ENCODE results near the gene FSTL5. TPM values are rescaled to one million over a fixed set of nuclear protein-coding genes. Genes with fewer than 3 reads are reported as not detected.

Gene FSTL5
- total RNA-seq, 2 donors from 2014 or later = not detected

DNA sequence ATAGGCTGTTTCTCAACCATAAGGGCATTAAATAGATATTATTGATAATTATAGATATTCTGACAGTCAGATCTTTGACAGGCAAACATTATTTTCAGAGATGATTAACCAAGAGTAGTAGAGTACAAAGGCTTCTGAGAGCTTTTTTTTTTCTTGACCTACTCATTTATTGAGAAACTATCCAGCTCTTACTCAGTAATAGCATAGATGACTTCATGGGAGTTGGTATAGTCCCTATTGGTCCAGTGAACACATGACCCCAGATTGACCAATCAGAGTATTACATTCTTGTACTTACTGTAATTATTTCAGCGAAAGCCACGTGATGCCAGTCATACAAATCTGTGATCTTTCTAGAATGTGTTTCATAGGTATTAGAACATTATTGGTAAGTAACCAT, 508.7 kb downstream of the FSTL5 start:
- DNase-seq (ENCODE audit: low spot score) = no peak
- H3K36me3 ChIP-seq = no peaks in the 10 kb centered on the region
- H3K27me3 ChIP-seq = no peaks in the 10 kb centered on the region
- H3K27ac ChIP-seq = no peak overlapping the region
- H3K9me3 ChIP-seq = no peaks in the 10 kb centered on the region
- no peaks in the 10 kb centered on the region for H3K4me1 ChIP-seq
- TF ChIP-seq, protein P1, sequence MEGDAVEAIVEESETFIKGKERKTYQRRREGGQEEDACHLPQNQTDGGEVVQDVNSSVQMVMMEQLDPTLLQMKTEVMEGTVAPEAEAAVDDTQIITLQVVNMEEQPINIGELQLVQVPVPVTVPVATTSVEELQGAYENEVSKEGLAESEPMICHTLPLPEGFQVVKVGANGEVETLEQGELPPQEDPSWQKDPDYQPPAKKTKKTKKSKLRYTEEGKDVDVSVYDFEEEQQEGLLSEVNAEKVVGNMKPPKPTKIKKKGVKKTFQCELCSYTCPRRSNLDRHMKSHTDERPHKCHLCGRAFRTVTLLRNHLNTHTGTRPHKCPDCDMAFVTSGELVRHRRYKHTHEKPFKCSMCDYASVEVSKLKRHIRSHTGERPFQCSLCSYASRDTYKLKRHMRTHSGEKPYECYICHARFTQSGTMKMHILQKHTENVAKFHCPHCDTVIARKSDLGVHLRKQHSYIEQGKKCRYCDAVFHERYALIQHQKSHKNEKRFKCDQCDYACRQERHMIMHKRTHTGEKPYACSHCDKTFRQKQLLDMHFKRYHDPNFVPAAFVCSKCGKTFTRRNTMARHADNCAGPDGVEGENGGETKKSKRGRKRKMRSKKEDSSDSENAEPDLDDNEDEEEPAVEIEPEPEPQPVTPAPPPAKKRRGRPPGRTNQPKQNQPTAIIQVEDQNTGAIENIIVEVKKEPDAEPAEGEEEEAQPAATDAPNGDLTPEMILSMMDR (IDR thresholded peaks at IDR 0.05) = no peak
- no peak overlapping the region for H3K4me3 ChIP-seq

DNA sequence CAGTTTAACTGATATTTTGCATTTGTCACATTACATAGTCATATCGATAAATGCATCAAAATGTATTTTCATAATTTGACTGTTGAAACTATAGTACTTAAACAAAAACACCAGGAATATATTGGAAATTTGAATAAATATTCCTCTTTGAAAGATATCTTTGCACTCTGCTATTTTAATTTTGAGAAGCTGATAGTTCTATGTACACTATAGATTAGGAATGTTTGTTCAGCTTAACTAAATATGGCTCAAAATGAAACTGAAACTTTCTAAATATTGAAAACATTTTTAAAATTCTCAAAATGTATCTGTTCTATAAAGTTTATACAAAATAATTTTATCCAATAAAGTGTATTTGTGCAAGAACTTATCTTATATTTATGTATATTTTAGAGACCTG, 510.1 kb downstream of the FSTL5 start:
- H3K36me3 ChIP-seq = no peaks in the 10 kb centered on the region
- H3K4me1 ChIP-seq = no peaks in the 10 kb centered on the region
- H3K27ac ChIP-seq = no peak overlapping the region
- no peak for DNase-seq (ENCODE audit: low spot score)
- H3K4me3 ChIP-seq = no peak overlapping the region
- no peaks in the 10 kb centered on the region for H3K27me3 ChIP-seq
- no peaks in the 10 kb centered on the region for H3K9me3 ChIP-seq
- TF ChIP-seq, protein P1 (IDR thresholded peaks at IDR 0.05) = no peak

DNA sequence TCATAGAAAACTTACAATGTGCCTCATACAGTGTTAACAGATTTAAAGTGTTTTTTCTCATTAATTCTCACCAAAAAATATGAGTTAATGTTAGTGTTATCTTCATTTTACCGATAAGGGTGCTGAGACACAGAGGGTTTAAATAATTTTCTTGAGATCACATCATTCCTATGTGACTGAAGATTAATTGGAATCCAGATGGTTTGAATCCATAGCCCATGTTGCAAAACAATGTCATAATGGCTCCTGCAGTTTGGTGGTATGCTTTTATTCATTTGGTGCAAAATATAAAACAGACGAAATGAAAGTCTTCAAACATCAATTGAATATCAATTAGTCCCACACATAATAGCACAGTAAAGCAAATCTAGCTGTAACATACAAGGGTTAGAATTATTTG, 512.2 kb downstream of the FSTL5 start:
- Histone ChIP-seq H3K9me3 (peaks cover 0 to 10% of the 10 kb centered on the region in 2 donors), H3K27ac (no peak overlapping the region), H3K4me3 (no peak overlapping the region), H3K4me1 (no peaks in the 10 kb centered on the region), H3K36me3 (no peaks in the 10 kb centered on the region), H3K27me3 (no peaks in the 10 kb centered on the region)
- TF ChIP-seq, protein P1 (IDR thresholded peaks at IDR 0.05) = no peak
- no peak for DNase-seq (ENCODE audit: low spot score)

DNA sequence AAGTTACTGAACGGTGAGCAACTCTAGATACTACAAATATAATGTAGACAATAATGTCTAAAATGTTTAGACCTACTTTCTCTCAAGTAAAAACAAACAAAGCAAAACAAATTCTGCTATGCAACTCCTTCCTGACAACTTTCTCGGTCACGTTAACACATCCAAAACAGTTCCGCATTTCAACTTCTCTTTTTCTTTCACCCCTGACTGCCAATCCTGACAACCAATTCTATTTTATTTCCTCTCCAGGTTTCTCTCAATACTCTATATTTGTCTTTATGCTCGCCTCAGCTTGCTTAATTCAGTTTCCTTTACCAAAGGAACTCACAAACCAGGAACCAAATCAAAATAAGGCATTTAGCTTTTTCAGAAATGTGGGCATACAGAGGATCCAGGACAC, 513.0 kb downstream of the FSTL5 start:
- Histone ChIP-seq H3K4me1 (no peaks in the 10 kb centered on the region), H3K27ac (no peak overlapping the region), H3K4me3 (no peak overlapping the region), H3K27me3 (no peaks in the 10 kb centered on the region), H3K9me3 (peaks cover 0 to 10% of the 10 kb centered on the region in 2 donors), H3K36me3 (no peaks in the 10 kb centered on the region)
- DNase-seq (ENCODE audit: low spot score) = no peak
- TF ChIP-seq, protein P1 (IDR thresholded peaks at IDR 0.05) = no peak

DNA sequence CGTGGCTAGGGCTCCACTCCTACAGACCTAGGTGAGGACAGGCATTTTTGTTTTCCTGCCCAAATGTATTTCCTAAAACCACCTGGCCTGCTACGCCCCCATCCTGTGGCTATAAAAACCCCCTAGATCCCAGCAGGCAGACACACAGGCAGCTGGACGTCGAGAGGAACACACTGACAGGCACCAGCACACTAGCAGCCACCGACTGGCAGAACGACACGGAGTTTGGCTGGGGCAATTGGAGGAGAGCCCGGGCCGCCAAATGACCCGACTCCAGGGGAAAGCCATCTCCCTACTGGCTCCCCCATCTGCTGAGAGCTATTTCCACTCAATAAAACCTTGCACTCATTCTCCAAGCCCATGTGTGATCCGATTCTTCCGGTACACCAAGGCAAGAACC, 516.0 kb downstream of the FSTL5 start:
- DNase-seq (ENCODE audit: low spot score) = no peak
- Histone ChIP-seq H3K36me3 (no peaks in the 10 kb centered on the region), H3K27ac (no peak overlapping the region), H3K9me3 (peaks cover 0 to 10% of the 10 kb centered on the region in 2 donors), H3K4me3 (no peak overlapping the region), H3K27me3 (no peaks in the 10 kb centered on the region), H3K4me1 (no peaks in the 10 kb centered on the region)
- TF ChIP-seq, protein P1 (IDR thresholded peaks at IDR 0.05) = no peak

DNA sequence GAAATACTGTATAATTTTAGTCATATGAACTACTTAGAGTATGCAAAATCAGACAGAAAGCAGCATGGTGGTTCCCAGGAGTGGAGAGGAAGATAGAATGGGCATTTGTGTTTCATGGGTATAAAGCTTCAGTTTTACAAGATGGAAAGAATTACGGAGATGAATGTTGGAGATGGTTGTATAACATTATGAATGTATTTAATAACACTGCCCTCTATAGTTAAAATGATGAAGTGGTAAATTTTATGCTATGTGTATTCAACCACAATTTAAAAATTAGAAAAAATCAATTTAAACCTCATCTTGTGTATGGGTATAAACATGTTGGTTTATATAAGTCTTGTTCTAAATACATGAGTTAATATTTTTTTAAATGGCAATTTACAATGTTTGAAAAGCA, 521.1 kb downstream of the FSTL5 start:
- TF ChIP-seq, protein P1 (IDR thresholded peaks at IDR 0.05) = peak in 1 of 2 donors; percentile 23
- no peak for DNase-seq (ENCODE audit: low spot score)
- Histone ChIP-seq H3K36me3 (no peaks in the 10 kb centered on the region), H3K4me1 (no peaks in the 10 kb centered on the region), H3K27ac (no peak overlapping the region), H3K4me3 (no peak overlapping the region), H3K27me3 (no peaks in the 10 kb centered on the region), H3K9me3 (peaks cover 0 to 10% of the 10 kb centered on the region in 2 donors)
